GM23338 (cell line): ENCODE results near the gene ULBP2. TPM values are rescaled to one million over a fixed set of nuclear protein-coding genes. Genes with fewer than 3 reads are reported as not detected.
A peak's percentile ranks its signal among the peaks of the same experiment; 100 is the strongest.
"Not testable (repeated sequence)": the region's sequence is repeated elsewhere in the genome, so short reads cannot be mapped to it uniquely, and the experiment has no call there.

Experiments used
- ATAC-seq: fragments of 200-7000 bp; cut with Tn5 transposase; 3 replicates; pipeline ENCODE4 v1.9.1; 2020
- DNase-seq: peaks from one replicate; pipeline ENCODE4 v3.0.0-alpha.2; 2015; ENCODE audit warnings: low spot score
- H2AFZ ChIP-seq: fragments of 200-600 bp; sonication (generic); 2 replicates; pipeline ENCODE4 v1.8.0; 2016; ENCODE audit warnings: antibody characterized with exemption, mild to moderate bottlenecking, moderate library complexity
- H3F3A ChIP-seq: fragments of 200-600 bp; sonication (generic); replicated peaks from 2 replicates; pipeline ENCODE4 v1.8.0; 2017; ENCODE audit warnings: antibody characterized with exemption, mixed run types, low read depth
- H3K27ac ChIP-seq: fragments of 200-600 bp; sonication (generic); 2 replicates; pipeline ENCODE4 v1.6.1; 2016; ENCODE audit warnings: low read depth
- H3K27me3 ChIP-seq: fragments of 200-600 bp; sonication (generic); 2 replicates; pipeline ENCODE4 v1.8.0; 2016; ENCODE audit warnings: mild to moderate bottlenecking, mixed run types, moderate library complexity; ENCODE audit not compliant: insufficient read depth
- H3K36me3 ChIP-seq: fragments of 200-600 bp; sonication (generic); 2 replicates; pipeline ENCODE4 v1.8.0; 2016; ENCODE audit warnings: mild to moderate bottlenecking; ENCODE audit not compliant: insufficient read depth
- H3K4me1 ChIP-seq: fragments of 200-600 bp; sonication (generic); 2 replicates; pipeline ENCODE4 v1.8.0; 2016; ENCODE audit warnings: mild to moderate bottlenecking, moderate library complexity; ENCODE audit not compliant: insufficient read depth
- H3K4me2 ChIP-seq: fragments of 200-600 bp; sonication (generic); 2 replicates; pipeline ENCODE4 v1.7.1; 2017; ENCODE audit warnings: mixed run types
- H3K4me3 ChIP-seq: fragments of 200-600 bp; sonication (generic); 2 replicates; pipeline ENCODE4 v1.6.1; 2016; ENCODE audit warnings: mixed run types
- H3K79me2 ChIP-seq: fragments of 200-600 bp; sonication (generic); replicated peaks from 2 replicates; pipeline ENCODE4 v1.8.0; 2017; ENCODE audit warnings: mild to moderate bottlenecking; ENCODE audit not compliant: insufficient read depth
- H3K9me2 ChIP-seq: fragments of 200-600 bp; sonication (generic); 2 replicates; pipeline ENCODE4 v1.8.0; 2017; ENCODE audit not compliant: insufficient read depth
- H4K20me1 ChIP-seq: fragments of 200-600 bp; sonication (generic); replicated peaks from 2 replicates; pipeline ENCODE4 v1.8.0; 2017; ENCODE audit warnings: mild to moderate bottlenecking; ENCODE audit not compliant: insufficient read depth
- H3K27ac Mint-ChIP-seq: 2 replicates; pipeline ENCODE4 v1.8.0; 2020; ENCODE audit warnings: inconsistent platforms, mild to moderate bottlenecking, moderate library complexity, mixed read lengths
- H3K27me3 Mint-ChIP-seq: 3 replicates; pipeline ENCODE4 v1.8.0; 2022; ENCODE audit warnings: low read depth, mild to moderate bottlenecking, moderate library complexity, mixed read lengths, inconsistent platforms; ENCODE audit not compliant: insufficient read depth, poor library complexity
- H3K36me3 Mint-ChIP-seq: 3 replicates; pipeline ENCODE4 v1.8.0; 2021; ENCODE audit warnings: low read depth, mild to moderate bottlenecking, inconsistent platforms, moderate library complexity, mixed read lengths
- H3K4me1 Mint-ChIP-seq: 3 replicates; pipeline ENCODE4 v1.8.0; 2020; ENCODE audit warnings: mild to moderate bottlenecking, inconsistent platforms, mixed read lengths
- H3K4me3 Mint-ChIP-seq: 3 replicates; pipeline ENCODE4 v1.8.0; 2021; ENCODE audit warnings: moderate library complexity, mild to moderate bottlenecking, inconsistent platforms, mixed read lengths
- H3K9me3 Mint-ChIP-seq: 3 replicates; pipeline ENCODE4 v1.8.0; 2020; ENCODE audit warnings: moderate library complexity, mild to moderate bottlenecking, inconsistent platforms, mixed read lengths
- CREB1 ChIP-seq: fragments of 250-450 bp; sonication (Bioruptor Pico); IDR thresholded peaks from 2 replicates; pipeline ENCODE4 v1.5.0; 2020; ENCODE audit warnings: low read depth, mild to moderate bottlenecking, moderate library complexity
- EZH2 ChIP-seq: fragments of 200-600 bp; sonication (generic); IDR thresholded peaks from one replicate; pipeline ENCODE4 v1.8.0; 2017; ENCODE audit warnings: antibody characterized with exemption, mild to moderate bottlenecking, low read depth; ENCODE audit not compliant: unreplicated experiment
- STAT1 ChIP-seq: IDR thresholded peaks from one replicate; pipeline ENCODE4 v1.6.1; 2016; ENCODE audit warnings: antibody characterized with exemption; ENCODE audit not compliant: unreplicated experiment
- ZNF114 ChIP-seq: fragments of 250-450 bp; sonication (Bioruptor Pico); IDR thresholded peaks from 2 replicates; pipeline ENCODE4 v1.5.0; 2020; ENCODE audit warnings: mild to moderate bottlenecking, moderate library complexity
- ZNF331 ChIP-seq: fragments of 250-450 bp; sonication (Bioruptor Pico); IDR thresholded peaks from 2 replicates; pipeline ENCODE4 v1.5.0; 2020; ENCODE audit warnings: low read depth, mild to moderate bottlenecking, moderate library complexity
- polyA plus RNA-seq: library from polyadenylated mRNA; unstranded; fragments of >200 nt; fragmentation: Nextera tagmentation; extraction: Ambion mirVana; gene quantifications from 2 replicates; pipeline ENCODE4 v1.2.1, GENCODE V29; 2016
- total RNA-seq: library from RNA; depleted of rRNA; stranded (reverse); fragments of >200 nt; shearing (Covaris generic); gene quantifications from 2 replicates; pipeline ENCODE4 v1.2.3, GENCODE V29; 2014
- TF ChIP-seq, protein P1 (sequence below): IDR thresholded peaks from 2 replicates; pipeline ENCODE4 v1.6.1; 2016; ENCODE audit warnings: antibody characterized with exemption
- TF ChIP-seq, protein P2 (sequence below), 2 experiments: fragments of 200-600 bp in 1 of 2; sonication (generic) in 1 of 2; conservative IDR thresholded peaks; 2 replicates each; pipeline versions ENCODE4 v1.5.1 to v1.6.1; 2016 to 2017; ENCODE audit warnings: antibody characterized with exemption in 2 of 2, low read depth in 2 of 2, mild to moderate bottlenecking in 2 of 2, moderate library complexity in 1 of 2

ULBP2 gene
- total and polyA plus RNA-seq, 2 experiments from 2014 or later, result not detected

- no peak for TF ChIP-seq STAT1
These were observed 22.0 kb upstream of the ULBP2 start (continued) for GRCh38 chr6:149919834-149920225.

DNA sequence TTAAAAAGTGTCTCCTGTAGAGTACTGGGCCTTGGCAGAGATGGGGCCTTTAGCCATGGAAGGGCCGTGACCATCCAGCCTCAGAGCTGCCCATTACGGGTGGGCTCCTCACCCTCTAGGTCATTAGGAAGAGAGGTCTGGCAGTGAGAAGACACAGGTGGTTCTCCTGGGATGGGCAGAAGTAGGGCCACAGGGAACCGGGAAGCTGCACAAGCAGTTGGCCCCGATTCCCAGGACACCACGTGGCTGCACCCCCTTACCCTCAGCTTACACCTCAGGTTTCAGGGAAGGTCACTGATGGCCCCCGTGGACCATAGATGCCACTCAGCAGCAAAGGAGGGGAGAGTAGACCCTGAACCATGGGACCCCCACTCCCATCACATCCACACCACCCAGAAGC lies 20.5 kb upstream of the ULBP2 start:
- DNase-seq, result no peak
- Histone ChIP-seq H3K4me3 (no peak overlapping the region), H3K9me2 (no peaks in the 10 kb centered on the region), H4K20me1 (no peaks in the 10 kb centered on the region), H3F3A (0 out of 2 replicates have a peak, but pooled peaks cover 3% of the 10 kb centered on the region), H3K27ac (no peak overlapping the region), H3K79me2 (no peaks in the 10 kb centered on the region), H2AFZ (no peak overlapping the region), H3K36me3 (no peaks in the 10 kb centered on the region), H3K4me1 (no peaks in the 10 kb centered on the region), H3K4me2 (no peak overlapping the region), H3K27me3 (peaks cover 69% of the 10 kb centered on the region)
- peaks cover 73% of the 10 kb centered on the region for H3K27me3 Mint-ChIP-seq
- TF ChIP-seq EZH2, result no peak
- TF ChIP-seq STAT1, result no peak
- TF ChIP-seq ZNF331 (CRISPR knock-in tag), result no peak
- no peak overlapping the region; the same call in 2 of the 3 replicates for H3K4me3 Mint-ChIP-seq
- peaks cover 9% of the 10 kb centered on the region; the same call in 2 of the 3 replicates for H3K4me1 Mint-ChIP-seq
- peaks cover 7% of the 10 kb centered on the region; the same call in 2 of the 3 replicates for H3K9me3 Mint-ChIP-seq
- no peak overlapping the region for H3K27ac Mint-ChIP-seq
- ATAC-seq, result no peak
- H3K36me3 Mint-ChIP-seq, result no peaks in the 10 kb centered on the region

DNA sequence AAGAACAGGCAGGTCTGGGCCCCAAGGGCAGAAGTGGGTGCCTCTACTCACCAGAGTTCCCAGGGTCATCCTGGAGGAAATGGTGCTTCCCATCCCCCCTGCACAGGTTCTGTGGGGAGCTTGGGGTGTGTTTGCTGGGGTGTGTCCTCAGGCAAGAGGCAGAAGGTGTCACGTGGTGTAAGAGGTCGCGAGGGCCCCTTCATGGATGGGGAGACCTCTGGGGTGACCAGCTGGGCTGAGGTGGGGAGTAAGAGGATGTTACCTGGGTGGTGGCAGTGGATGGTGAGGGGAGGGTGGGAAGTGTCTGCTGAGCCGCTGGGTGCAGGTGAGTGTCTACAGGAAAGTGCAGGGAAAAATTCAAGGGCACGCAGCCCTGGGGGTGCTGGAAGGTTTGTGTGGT lies 19.7 kb upstream of the ULBP2 start:
- H4K20me1 ChIP-seq, H2AFZ ChIP-seq, H3K4me1 Mint-ChIP-seq, H3F3A ChIP-seq, ATAC-seq, H3K36me3 ChIP-seq, H3K79me2 ChIP-seq, H3K9me3 Mint-ChIP-seq, H3K4me1 ChIP-seq, H3K9me2 ChIP-seq, H3K36me3 Mint-ChIP-seq, DNase-seq, H3K27ac Mint-ChIP-seq, H3K27ac ChIP-seq: not testable (repeated sequence)
- Histone ChIP-seq H3K4me3 (peak overlapping the region; percentile 87), H3K27me3 (peaks cover 76% of the 10 kb centered on the region), H3K4me2 (peak overlapping the region; percentile 96)
- peak overlapping the region; percentile 74 for H3K4me3 Mint-ChIP-seq
- H3K27me3 Mint-ChIP-seq, result peaks cover 71% of the 10 kb centered on the region

GRCh38 chr6:149922642-149923326 lies 19.0 kb upstream of the ULBP2 start, which contains the start of gene RAET1G:
Gene RAET1G, minus strand, starts transcription at chr6:149923121. Its CDS starts 111 bp downstream, at chr6:149923010.
- peak within 1 kb of the TSS; percentile 98 for H2AFZ ChIP-seq
- ATAC-seq, result peak; percentile 81
- H4K20me1 ChIP-seq, result no peaks in the 10 kb centered on the region
- DNase-seq, result peak; percentile 96
- Mint-ChIP-seq H3K9me3 (peaks cover 7% of the 10 kb centered on the region; the same call in 2 of the 3 replicates), H3K27me3 (peaks cover 68% of the 10 kb centered on the region), H3K4me3 (peak within 1 kb of the TSS; percentile 74), H3K36me3 (no peaks in the 10 kb centered on the region), H3K27ac (no peak within 1 kb of the TSS), H3K4me1 (peaks cover 9% of the 10 kb centered on the region; the same call in 2 of the 3 replicates)
- H3K36me3 ChIP-seq, result no peaks in the 10 kb centered on the region
- H3K9me2 ChIP-seq, result no peaks in the 10 kb centered on the region
- peak within 1 kb of the TSS; percentile 96 for H3K4me2 ChIP-seq
- no peaks in the 10 kb centered on the region for H3K79me2 ChIP-seq
- H3K4me1 ChIP-seq, result no peaks in the 10 kb centered on the region
- H3K27ac ChIP-seq, result no peak within 1 kb of the TSS
- H3F3A ChIP-seq, result 0 out of 2 replicates have a peak, but pooled peaks cover 3% of the 10 kb centered on the region
- H3K4me3 ChIP-seq, result peak within 1 kb of the TSS; percentile 87
- peaks cover 82% of the 10 kb centered on the region for H3K27me3 ChIP-seq
- TF ChIP-seq, protein P1, sequence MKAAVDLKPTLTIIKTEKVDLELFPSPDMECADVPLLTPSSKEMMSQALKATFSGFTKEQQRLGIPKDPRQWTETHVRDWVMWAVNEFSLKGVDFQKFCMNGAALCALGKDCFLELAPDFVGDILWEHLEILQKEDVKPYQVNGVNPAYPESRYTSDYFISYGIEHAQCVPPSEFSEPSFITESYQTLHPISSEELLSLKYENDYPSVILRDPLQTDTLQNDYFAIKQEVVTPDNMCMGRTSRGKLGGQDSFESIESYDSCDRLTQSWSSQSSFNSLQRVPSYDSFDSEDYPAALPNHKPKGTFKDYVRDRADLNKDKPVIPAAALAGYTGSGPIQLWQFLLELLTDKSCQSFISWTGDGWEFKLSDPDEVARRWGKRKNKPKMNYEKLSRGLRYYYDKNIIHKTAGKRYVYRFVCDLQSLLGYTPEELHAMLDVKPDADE, result no peak
- TF ChIP-seq STAT1 (no peak), ZNF114 (no peak), CREB1 (CRISPR knock-in tag) (no peak), ZNF331 (CRISPR knock-in tag) (no peak)
- TF ChIP-seq, protein P2, sequence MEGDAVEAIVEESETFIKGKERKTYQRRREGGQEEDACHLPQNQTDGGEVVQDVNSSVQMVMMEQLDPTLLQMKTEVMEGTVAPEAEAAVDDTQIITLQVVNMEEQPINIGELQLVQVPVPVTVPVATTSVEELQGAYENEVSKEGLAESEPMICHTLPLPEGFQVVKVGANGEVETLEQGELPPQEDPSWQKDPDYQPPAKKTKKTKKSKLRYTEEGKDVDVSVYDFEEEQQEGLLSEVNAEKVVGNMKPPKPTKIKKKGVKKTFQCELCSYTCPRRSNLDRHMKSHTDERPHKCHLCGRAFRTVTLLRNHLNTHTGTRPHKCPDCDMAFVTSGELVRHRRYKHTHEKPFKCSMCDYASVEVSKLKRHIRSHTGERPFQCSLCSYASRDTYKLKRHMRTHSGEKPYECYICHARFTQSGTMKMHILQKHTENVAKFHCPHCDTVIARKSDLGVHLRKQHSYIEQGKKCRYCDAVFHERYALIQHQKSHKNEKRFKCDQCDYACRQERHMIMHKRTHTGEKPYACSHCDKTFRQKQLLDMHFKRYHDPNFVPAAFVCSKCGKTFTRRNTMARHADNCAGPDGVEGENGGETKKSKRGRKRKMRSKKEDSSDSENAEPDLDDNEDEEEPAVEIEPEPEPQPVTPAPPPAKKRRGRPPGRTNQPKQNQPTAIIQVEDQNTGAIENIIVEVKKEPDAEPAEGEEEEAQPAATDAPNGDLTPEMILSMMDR (conservative IDR thresholded peaks at IDR 0.05; ENCODE audit: low read depth in 2 of 2), result peak in 1 of 2 experiments; percentile 12; a peak in 1 of 4 replicates
